PC-9 (cell line): Measurements from ENCODE around the gene DAPK1. TPM values are rescaled to one million over a fixed set of nuclear protein-coding genes. Genes with fewer than 3 reads are reported as not detected.

Source experiments
- BruUV-seq: library from RNA; stranded (reverse); fragments of 400-500 nt; replicated peaks from 2 replicates; lab custom pipeline; 2021; lab: Mats Ljungman, UMichigan
- CTCF ChIA-PET: fragments of 300-600 bp; sonication (Branson Sonifier 250); formaldehyde crosslinking; loops from one replicate; lab custom pipeline; 2022; ENCODE audit warnings: antibody characterized with exemption; lab: Charles Lee
- POLR2A ChIA-PET: fragments of 300-600 bp; sonication (Branson Sonifier 250); formaldehyde crosslinking; loops from one replicate; lab custom pipeline; 2022; ENCODE audit warnings: antibody characterized with exemption; ENCODE audit not compliant: unreplicated experiment; lab: Charles Lee
- DNase-seq, 2 experiments: peaks; one replicate each; pipeline versions ENCODE4 v3.0.0 to v3.0.0-alpha.2; 2015 to 2022; ENCODE audit warnings: mixed read lengths in 1 of 2
- H2AFZ ChIP-seq: fragments of 200-600 bp; sonication (generic); 2 replicates; pipeline ENCODE4 v1.8.1; 2017; ENCODE audit warnings: antibody characterized with exemption
- H3F3A ChIP-seq: fragments of 200-600 bp; sonication (generic); 2 replicates; pipeline ENCODE4 v1.8.1; 2017; ENCODE audit warnings: antibody characterized with exemption, mild to moderate bottlenecking, low read depth; ENCODE audit not compliant: insufficient read depth
- H3K27ac ChIP-seq: fragments of 200-600 bp; sonication (generic); 2 replicates; pipeline ENCODE4 v1.6.1; 2016; ENCODE audit warnings: mixed run types
- H3K27me3 ChIP-seq: fragments of 200-600 bp; sonication (generic); 2 replicates; pipeline ENCODE4 v1.6.1; 2016; ENCODE audit warnings: low read depth, mixed run types; ENCODE audit not compliant: insufficient read depth
- H3K36me3 ChIP-seq: fragments of 200-600 bp; sonication (generic); 2 replicates; pipeline ENCODE4 v1.6.1; 2016; ENCODE audit warnings: low read depth, mixed run types
- H3K4me1 ChIP-seq: fragments of 200-600 bp; sonication (generic); replicated peaks from 2 replicates; pipeline ENCODE4 v1.6.1; 2016; ENCODE audit warnings: mixed run types; ENCODE audit not compliant: insufficient read depth
- H3K4me2 ChIP-seq: fragments of 200-600 bp; sonication (generic); 2 replicates; pipeline ENCODE4 v1.6.1; 2017; ENCODE audit warnings: mixed run types
- H3K4me3 ChIP-seq: fragments of 200-600 bp; sonication (generic); 2 replicates; pipeline ENCODE4 v1.6.1; 2016; ENCODE audit warnings: mixed run types
- H3K79me2 ChIP-seq: fragments of 200-600 bp; sonication (generic); 2 replicates; pipeline ENCODE4 v1.6.1; 2017; ENCODE audit warnings: low read depth, mixed run types
- H3K9me2 ChIP-seq: fragments of 200-600 bp; sonication (generic); 2 replicates; pipeline ENCODE4 v1.8.1; 2017; ENCODE audit warnings: mild to moderate bottlenecking; ENCODE audit not compliant: insufficient read depth
- H3K9me3 ChIP-seq: fragments of 200-600 bp; sonication (generic); 2 replicates; pipeline ENCODE4 v1.8.1; 2016; ENCODE audit warnings: low read depth; ENCODE audit not compliant: insufficient read depth
- H4K20me1 ChIP-seq: fragments of 200-600 bp; sonication (generic); 2 replicates; pipeline ENCODE4 v1.8.1; 2017; ENCODE audit not compliant: insufficient read depth
- CTCF ChIP-seq: fragments of 200-600 bp; sonication (generic); conservative IDR thresholded peaks from 2 replicates; pipeline ENCODE4 v1.6.1; 2017; ENCODE audit warnings: mixed run types, antibody characterized with exemption, mild to moderate bottlenecking, moderate library complexity
- EZH2 ChIP-seq: fragments of 200-600 bp; sonication (generic); IDR thresholded peaks from 2 replicates; pipeline ENCODE4 v1.8.0; 2017; ENCODE audit warnings: antibody characterized with exemption, low read depth
- intact Hi-C: fragments of 100-400 bp; cut with micrococcal nuclease; formaldehyde crosslinking; loops from one replicate; pipeline ENCODE4 v1.10.0; 2022; ENCODE audit not compliant: unreplicated experiment
- total RNA-seq: library from RNA; stranded (reverse); gene quantifications from 2 replicates; pipeline ENCODE4 v1.2.3, GENCODE V29; 2021

Gene DAPK1
- total RNA-seq, 1 experiment from 2014 or later: 100 TPM

GRCh38 chr9:87507576-87507975 lies 9.9 kb downstream of the DAPK1 start:
- Histone ChIP-seq H4K20me1 (0 out of 2 replicates have a peak, but pooled peaks cover 3% of the 10 kb centered on the region), H3K27ac (no peak overlapping the region), H3K79me2 (peaks cover 54% of the 10 kb centered on the region), H3F3A (peaks cover 23% of the 10 kb centered on the region), H3K9me2 (no peaks in the 10 kb centered on the region), H3K36me3 (peaks cover 25% of the 10 kb centered on the region), H3K4me2 (no peak overlapping the region), H3K9me3 (no peaks in the 10 kb centered on the region), H3K4me3 (no peak overlapping the region), H3K27me3 (no peaks in the 10 kb centered on the region), H2AFZ (no peak overlapping the region), H3K4me1 (peaks cover 43% of the 10 kb centered on the region)
- TF ChIP-seq EZH2 (no peak), CTCF (no peak)
- ChIA-PET CTCF (no interaction called here), POLR2A (interaction anchor here (0.5 kb wide), 1 partner anchor 59 kb away, joined by 6 read pairs; no protein-coding TSS in a partner anchor)
- no peak for DNase-seq
- intact Hi-C loops: no loop called here
- BruUV-seq: no TSS peak

DNA sequence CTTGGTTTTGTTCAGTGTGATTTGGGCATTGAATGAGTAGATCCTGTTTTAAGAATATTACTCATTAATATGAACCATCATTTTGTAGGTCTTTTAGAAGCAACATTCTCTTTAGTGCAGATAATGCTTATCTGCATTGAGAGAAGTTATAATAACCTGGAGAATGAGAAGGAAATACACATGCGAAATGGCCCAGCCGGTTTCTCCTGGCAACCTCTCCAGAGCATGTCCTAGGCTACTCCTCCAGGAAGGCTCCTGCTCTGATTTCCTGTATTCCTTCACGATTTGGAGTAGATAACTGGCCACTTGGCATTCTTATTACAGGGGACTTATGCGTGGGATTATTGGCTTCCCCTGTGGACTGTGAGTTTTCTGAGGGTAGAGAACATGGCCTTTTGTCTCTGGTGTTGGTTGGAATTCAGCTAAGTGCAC lies 12.6 kb downstream of the DAPK1 start:
- H2AFZ ChIP-seq: no peak overlapping the region
- H3F3A ChIP-seq: peaks cover 14% of the 10 kb centered on the region; the same call in 1 of the 2 replicates
- no peaks in the 10 kb centered on the region for H3K9me3 ChIP-seq
- no peak overlapping the region for H3K4me2 ChIP-seq
- TF ChIP-seq EZH2 (no peak), CTCF (no peak)
- H3K4me1 ChIP-seq: peaks cover 25% of the 10 kb centered on the region
- peaks cover 35% of the 10 kb centered on the region for H3K79me2 ChIP-seq
- H3K9me2 ChIP-seq: no peaks in the 10 kb centered on the region
- no peak for DNase-seq
- H3K36me3 ChIP-seq: peaks cover 20% of the 10 kb centered on the region
- no peak overlapping the region for H3K27ac ChIP-seq
- no peaks in the 10 kb centered on the region for H4K20me1 ChIP-seq
- BruUV-seq: no TSS peak
- H3K4me3 ChIP-seq: no peak overlapping the region
- POLR2A ChIA-PET: no interaction called here
- CTCF ChIA-PET: no interaction called here
- no peaks in the 10 kb centered on the region for H3K27me3 ChIP-seq
- intact Hi-C loops: no loop called here

GRCh38 chr9:87512311-87512710 lies 14.6 kb downstream of the DAPK1 start:
- POLR2A ChIA-PET: no interaction called here
- peaks cover 5% of the 10 kb centered on the region; the same call in 1 of the 2 replicates for H3K36me3 ChIP-seq
- no peak overlapping the region for H3K4me2 ChIP-seq
- H3K27me3 ChIP-seq: no peaks in the 10 kb centered on the region
- DNase-seq: no peak
- TF ChIP-seq EZH2: no peak
- no peak for TF ChIP-seq CTCF
- H3K9me2 ChIP-seq: no peaks in the 10 kb centered on the region
- peaks cover 27% of the 10 kb centered on the region for H3K4me1 ChIP-seq
- H3K4me3 ChIP-seq: no peak overlapping the region
- no peak overlapping the region for H2AFZ ChIP-seq
- intact Hi-C loops: no loop called here
- CTCF ChIA-PET: no interaction called here
- peaks cover 30% of the 10 kb centered on the region for H3K79me2 ChIP-seq
- H3K9me3 ChIP-seq: no peaks in the 10 kb centered on the region
- peaks cover 13% of the 10 kb centered on the region; the same call in 1 of the 2 replicates for H3F3A ChIP-seq
- BruUV-seq: no TSS peak
- H4K20me1 ChIP-seq: no peaks in the 10 kb centered on the region
- no peak overlapping the region for H3K27ac ChIP-seq
